ENCODE data around the gene SNX32. TPM values are rescaled to one million over a fixed set of nuclear protein-coding genes. Genes with fewer than 3 reads are reported as not detected.
A peak's percentile ranks its signal among the peaks of the same experiment; 100 is the strongest.

The SNX32 gene
- total and polyA plus RNA-seq, 4 donors: 0.14 to 0.88 (median 0.64) TPM

GRCh38 chr11:65816696-65817095 is 17.1 kb upstream of the SNX32 start:
- Histone ChIP-seq H3K9ac (ENCODE audit: insufficient read depth in 1 of 2, low read length in 2 of 2) (no peak overlapping the region), H3K36me3 (ENCODE audit: control insufficient read depth in 4 of 4, insufficient read depth in 4 of 4, low read length in 4 of 4) (peaks cover 0 to 2% (median 0%) of the 10 kb centered on the region in 4 donors), H3K27ac (ENCODE audit: low read depth in 1 of 2, low read length in 1 of 2) (no peak overlapping the region), H3K9me3 (ENCODE audit: control insufficient read depth in 4 of 4, insufficient read depth in 3 of 4, low read length in 3 of 4) (no peaks in the 10 kb centered on the region), H3K4me3 (no peak overlapping the region), H3K27me3 (ENCODE audit: control insufficient read depth in 3 of 3, insufficient read depth in 3 of 3, low read length in 2 of 3) (peaks cover 0 to 6% (median 3%) of the 10 kb centered on the region in 3 donors), H3K4me1 (ENCODE audit: control insufficient read depth in 5 of 5, insufficient read depth in 5 of 5, low read length in 5 of 5) (peaks cover 0 to 5% (median 2%) of the 10 kb centered on the region in 5 donors)
- ATAC-seq (ENCODE audit: insufficient read depth, low FRiP score): no peak
- WGBS, 2 donors: 76 to 92% methylated on average over 3 of the region's 3 CpGs
- DNase-seq: no peak
- no peak for TF ChIP-seq CTCF (IDR thresholded peaks at IDR 0.05; ENCODE audit: control extremely low read depth, extremely low read depth)

GRCh38 chr11:65817312-65817834 is 16.4 kb upstream of the SNX32 start:
- no peak for ATAC-seq (ENCODE audit: insufficient read depth, low FRiP score)
- peaks cover 0 to 1% (median 0%) of the 10 kb centered on the region in 3 donors for H3K27me3 ChIP-seq (ENCODE audit: control insufficient read depth in 3 of 3, insufficient read depth in 3 of 3, low read length in 2 of 3)
- H3K4me1 ChIP-seq (ENCODE audit: control insufficient read depth in 5 of 5, insufficient read depth in 5 of 5, low read length in 5 of 5): peaks cover 0 to 5% (median 2%) of the 10 kb centered on the region in 5 donors
- peaks cover 0 to 2% (median 0%) of the 10 kb centered on the region in 4 donors for H3K36me3 ChIP-seq (ENCODE audit: control insufficient read depth in 4 of 4, insufficient read depth in 4 of 4, low read length in 4 of 4)
- DNase-seq: no peak
- no peak overlapping the region for H3K27ac ChIP-seq (ENCODE audit: low read depth in 1 of 2, low read length in 1 of 2)
- no peaks in the 10 kb centered on the region for H3K9me3 ChIP-seq (ENCODE audit: control insufficient read depth in 4 of 4, insufficient read depth in 3 of 4, low read length in 3 of 4)
- H3K4me3 ChIP-seq: no peak overlapping the region
- H3K9ac ChIP-seq (ENCODE audit: insufficient read depth in 1 of 2, low read length in 2 of 2): peak overlapping the region; percentile 37 to 53
- no peak for TF ChIP-seq CTCF (IDR thresholded peaks at IDR 0.05; ENCODE audit: control extremely low read depth, extremely low read depth)
- 62 to 71% methylated on average over 5 of the region's 5 CpGs for WGBS, 2 donors

GRCh38 chr11:65817835-65818680 is 15.7 kb upstream of the SNX32 start:
- H3K27ac ChIP-seq (ENCODE audit: low read depth in 1 of 2, low read length in 1 of 2): peak overlapping the region; percentile 67 to 89
- peak; percentile 99 for TF ChIP-seq CTCF (IDR thresholded peaks at IDR 0.05; ENCODE audit: control extremely low read depth, extremely low read depth)

More at GRCh38 chr11:65817835-65818680, 15.7 kb upstream of the SNX32 start:
- H3K27me3 ChIP-seq (ENCODE audit: control insufficient read depth in 3 of 3, insufficient read depth in 3 of 3, low read length in 2 of 3): no peaks in the 10 kb centered on the region
- no peaks in the 10 kb centered on the region for H3K9me3 ChIP-seq (ENCODE audit: control insufficient read depth in 4 of 4, insufficient read depth in 3 of 4, low read length in 3 of 4)
- DNase-seq (peak; percentile 88 to 93 (median 91)), ATAC-seq (ENCODE audit: insufficient read depth, low FRiP score) (peak; percentile 99)
- 6 to 8% methylated on average over 61 to 74 of the region's 74 CpGs for WGBS, 2 donors
- peak overlapping the region; percentile 66 for H3K4me3 ChIP-seq
- H3K9ac ChIP-seq (ENCODE audit: insufficient read depth in 1 of 2, low read length in 2 of 2): peak overlapping the region; percentile 37 to 53
- peaks cover 0 to 2% (median 0%) of the 10 kb centered on the region in 4 donors for H3K36me3 ChIP-seq (ENCODE audit: control insufficient read depth in 4 of 4, insufficient read depth in 4 of 4, low read length in 4 of 4)
- H3K4me1 ChIP-seq (ENCODE audit: control insufficient read depth in 5 of 5, insufficient read depth in 5 of 5, low read length in 5 of 5): peaks cover 0 to 8% (median 2%) of the 10 kb centered on the region in 5 donors
